Activated B cell treated with CpG ODN at 0.5 μM for 24 hours (primary cell): ENCODE measurements around the gene AAGAB. TPM values are rescaled to one million over a fixed set of nuclear protein-coding genes. Genes with fewer than 3 reads are reported as not detected.

Source experiments
- ATAC-seq: fragments of 200-7000 bp; cut with Tn5 transposase; one replicate; pipeline ENCODE4 v1.10.0; 2021; ENCODE audit warnings: low read depth, mild to moderate bottlenecking, moderate library complexity
- CTCF ChIA-PET: fragments of 350-600 bp; sonication (Branson Sonifier 250); formaldehyde crosslinking; loops from one replicate; lab custom pipeline; 2021; ENCODE audit warnings: antibody characterized with exemption; lab: Charles Lee
- POLR2A ChIA-PET: fragments of 350-600 bp; sonication (Branson Sonifier 250); formaldehyde crosslinking; loops from one replicate; lab custom pipeline; 2021; ENCODE audit warnings: antibody characterized with exemption; lab: Charles Lee
- DNase-seq: peaks from one replicate; pipeline ENCODE4 v3.0.0; 2022
- H3K27ac Mint-ChIP-seq: one replicate; pipeline ENCODE4 v1.8.0; 2020; ENCODE audit warnings: mixed read lengths
- H3K27me3 Mint-ChIP-seq: one replicate; pipeline ENCODE4 v1.8.0; 2021; ENCODE audit warnings: mixed read lengths
- H3K36me3 Mint-ChIP-seq: one replicate; pipeline ENCODE4 v1.8.0; 2021; ENCODE audit warnings: low read depth, mixed read lengths
- H3K4me1 Mint-ChIP-seq: one replicate; pipeline ENCODE4 v1.8.0; 2021; ENCODE audit warnings: mixed read lengths
- H3K4me3 Mint-ChIP-seq: one replicate; pipeline ENCODE4 v1.8.0; 2020; ENCODE audit warnings: mild to moderate bottlenecking, mixed read lengths
- H3K9me3 Mint-ChIP-seq: one replicate; pipeline ENCODE4 v1.8.0; 2020; ENCODE audit warnings: mixed read lengths
- intact Hi-C: fragments of 100-400 bp; cut with micrococcal nuclease; formaldehyde crosslinking; loops from one replicate; pipeline ENCODE4 v1.15.1; 2024
- total RNA-seq: library from RNA; stranded (reverse); gene quantifications from 2 replicates; pipeline ENCODE4 v1.2.3, GENCODE V29; 2022
- TF ChIP-seq, protein P1 (sequence below): fragments of 200-600 bp; IDR thresholded peaks from one replicate; pipeline ENCODE4 v1.8.0; 2022; ENCODE audit warnings: antibody characterized with exemption, mild to moderate bottlenecking

The AAGAB gene
- total RNA-seq, 1 donor from 2014 or later = 48.5 TPM

DNA sequence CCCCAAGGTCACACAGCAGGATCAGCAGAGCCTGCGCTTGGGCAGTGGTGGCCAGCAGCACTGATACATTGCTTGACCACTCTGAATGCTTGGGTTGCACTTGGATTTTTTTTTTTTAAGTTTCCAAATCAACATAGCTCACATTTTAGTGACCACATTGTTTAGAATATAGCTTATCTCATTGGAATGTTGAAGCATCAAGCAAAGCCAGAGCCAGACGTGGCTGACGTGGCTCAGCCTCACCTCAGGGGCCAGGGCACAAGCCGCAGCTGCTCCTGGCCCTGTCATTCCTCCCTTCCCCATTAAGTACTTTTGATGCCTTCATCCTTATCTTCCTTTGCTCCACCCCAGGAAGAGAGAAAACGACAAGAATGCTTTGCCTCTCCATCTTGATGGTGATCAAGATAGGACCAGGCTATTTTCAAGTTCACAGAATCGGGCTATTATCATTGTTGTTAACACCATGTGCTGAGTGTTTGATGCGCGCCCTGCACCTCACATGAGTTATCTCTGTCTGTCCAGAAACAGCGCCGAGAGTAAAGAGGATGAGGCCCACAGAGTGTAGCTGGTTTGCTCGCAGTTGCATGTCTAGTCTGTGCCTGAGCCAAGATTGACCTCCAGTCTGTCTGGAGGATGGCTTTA, 75.8 kb downstream of the AAGAB start:
- intact Hi-C loops = no loop called here
- Mint-ChIP-seq H3K36me3 (peaks cover 86% of the 10 kb centered on the region), H3K4me3 (no peak overlapping the region), H3K9me3 (no peaks in the 10 kb centered on the region), H3K27ac (peak overlapping the region; percentile 9), H3K27me3 (no peaks in the 10 kb centered on the region), H3K4me1 (peaks cover 32% of the 10 kb centered on the region)
- CTCF ChIA-PET = interaction anchor here (1.2 kb wide), 1 partner anchor 232 kb away, joined by 4 read pairs; no protein-coding TSS in a partner anchor
- no peak for ATAC-seq
- TF ChIP-seq, protein P1, sequence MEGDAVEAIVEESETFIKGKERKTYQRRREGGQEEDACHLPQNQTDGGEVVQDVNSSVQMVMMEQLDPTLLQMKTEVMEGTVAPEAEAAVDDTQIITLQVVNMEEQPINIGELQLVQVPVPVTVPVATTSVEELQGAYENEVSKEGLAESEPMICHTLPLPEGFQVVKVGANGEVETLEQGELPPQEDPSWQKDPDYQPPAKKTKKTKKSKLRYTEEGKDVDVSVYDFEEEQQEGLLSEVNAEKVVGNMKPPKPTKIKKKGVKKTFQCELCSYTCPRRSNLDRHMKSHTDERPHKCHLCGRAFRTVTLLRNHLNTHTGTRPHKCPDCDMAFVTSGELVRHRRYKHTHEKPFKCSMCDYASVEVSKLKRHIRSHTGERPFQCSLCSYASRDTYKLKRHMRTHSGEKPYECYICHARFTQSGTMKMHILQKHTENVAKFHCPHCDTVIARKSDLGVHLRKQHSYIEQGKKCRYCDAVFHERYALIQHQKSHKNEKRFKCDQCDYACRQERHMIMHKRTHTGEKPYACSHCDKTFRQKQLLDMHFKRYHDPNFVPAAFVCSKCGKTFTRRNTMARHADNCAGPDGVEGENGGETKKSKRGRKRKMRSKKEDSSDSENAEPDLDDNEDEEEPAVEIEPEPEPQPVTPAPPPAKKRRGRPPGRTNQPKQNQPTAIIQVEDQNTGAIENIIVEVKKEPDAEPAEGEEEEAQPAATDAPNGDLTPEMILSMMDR = no peak
- no peak for DNase-seq
- POLR2A ChIA-PET = interaction anchor here (0.8 kb wide), 1 partner anchor 86 kb away, joined by 4 read pairs; no protein-coding TSS in a partner anchor

- DNase-seq (no peak), ATAC-seq (no peak)
- Mint-ChIP-seq H3K9me3 (no peaks in the 10 kb centered on the region), H3K4me1 (peaks cover 42% of the 10 kb centered on the region), H3K4me3 (no peak overlapping the region), H3K36me3 (peaks cover 89% of the 10 kb centered on the region), H3K27ac (no peak overlapping the region), H3K27me3 (no peaks in the 10 kb centered on the region)
- intact Hi-C loops = no loop called here
- POLR2A ChIA-PET = interaction anchor here (0.6 to 1.0 kb wide), 2 partner anchors 66 to 84 kb away, joined by 3 to 9 read pairs; no protein-coding TSS in a partner anchor
- TF ChIP-seq, protein P1 = no peak
- CTCF ChIA-PET = interaction anchor here (1.2 kb wide), 1 partner anchor 231 kb away, joined by 4 read pairs; no protein-coding TSS in a partner anchor
Observed at GRCh38 chr15:67177752-67178151, 76.7 kb downstream of the AAGAB start.

DNA sequence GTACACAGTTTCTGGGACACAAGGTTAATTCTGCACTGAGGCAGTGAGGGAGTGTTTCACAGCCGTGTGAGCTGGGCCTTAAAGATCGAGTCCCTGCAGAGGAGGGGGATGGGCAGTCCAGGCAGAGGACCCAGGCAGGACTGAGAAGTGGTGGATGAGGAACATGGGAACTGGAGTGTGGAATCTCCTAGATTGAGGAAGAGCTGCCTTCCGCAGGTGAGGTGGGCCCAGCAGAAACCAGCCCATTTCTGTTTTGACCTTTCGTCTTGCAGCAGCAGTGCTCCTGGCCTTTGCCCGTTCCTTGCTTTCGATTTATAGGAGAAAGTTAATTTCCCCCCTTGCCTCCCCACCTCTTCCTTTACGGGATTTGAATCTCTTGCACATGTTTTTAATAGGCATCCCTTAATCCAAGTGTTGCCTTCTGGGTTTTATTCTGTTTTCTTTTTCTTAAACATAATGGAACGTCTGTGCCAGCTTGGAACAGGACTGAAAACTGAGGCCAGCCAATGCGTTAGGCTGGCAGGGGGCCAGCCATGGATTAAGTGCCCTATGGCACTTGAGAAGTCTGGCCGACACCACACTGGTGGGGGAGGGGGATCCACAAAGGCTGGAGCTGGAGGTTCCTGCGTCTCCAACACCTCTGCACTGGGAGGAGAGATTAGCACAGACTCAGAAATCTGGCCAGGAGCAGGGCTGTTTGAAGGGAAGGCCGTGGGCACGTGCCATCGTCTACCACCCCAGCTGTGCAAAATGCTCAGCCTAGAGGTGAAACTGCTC, 78.1 kb downstream of the AAGAB start:
- H3K4me1 Mint-ChIP-seq = peaks cover 43% of the 10 kb centered on the region
- CTCF ChIA-PET = no interaction called here
- TF ChIP-seq, protein P1 = no peak

GRCh38 chr15:67175643-67176071, 78.8 kb downstream of the AAGAB start:
- DNase-seq = no peak
- CTCF ChIA-PET = interaction anchor here (0.6 kb wide), 1 partner anchor 229 kb away, joined by 3 read pairs; no protein-coding TSS in a partner anchor
- intact Hi-C loops = no loop called here

More for the DNA sequence above, 78.1 kb downstream of the AAGAB start:
- POLR2A ChIA-PET = interaction anchor here (0.9 to 1.5 kb wide), 4 partner anchors 55 to 94 kb away, joined by 3 to 4 read pairs (median 3); no protein-coding TSS in a partner anchor
- Mint-ChIP-seq H3K9me3 (no peaks in the 10 kb centered on the region), H3K27ac (peak overlapping the region; percentile 61), H3K36me3 (peaks cover 89% of the 10 kb centered on the region), H3K27me3 (no peaks in the 10 kb centered on the region), H3K4me3 (no peak overlapping the region)
- intact Hi-C loops = no loop called here
- DNase-seq (no peak), ATAC-seq (no peak)

More at GRCh38 chr15:67175643-67176071, 78.8 kb downstream of the AAGAB start:
- Mint-ChIP-seq H3K36me3 (peaks cover 93% of the 10 kb centered on the region), H3K27me3 (no peaks in the 10 kb centered on the region), H3K4me1 (peaks cover 43% of the 10 kb centered on the region), H3K4me3 (no peak overlapping the region), H3K9me3 (no peaks in the 10 kb centered on the region), H3K27ac (peak overlapping the region; percentile 57)
- ATAC-seq = peak; percentile 45
- POLR2A ChIA-PET = interaction anchor here (0.9 to 1.5 kb wide), 3 partner anchors 54 to 94 kb away, joined by 3 to 4 read pairs (median 3); no protein-coding TSS in a partner anchor
- TF ChIP-seq, protein P1 = no peak
